SK-MEL-5 (cell line): ENCODE results near the gene PTPN9. TPM values are rescaled to one million over a fixed set of nuclear protein-coding genes. Genes with fewer than 3 reads are reported as not detected.
A peak's percentile ranks its signal among the peaks of the same experiment; 100 is the strongest.
"Not testable (repeated sequence)": the region's sequence is repeated elsewhere in the genome, so short reads cannot be mapped to it uniquely, and the experiment has no call there.

ENCODE experiments used
- DNase-seq: peaks from one replicate; pipeline ENCODE4 v3.0.0-alpha.2; 2016; ENCODE audit warnings: low read depth, low spot score
- in situ Hi-C: cut with HindIII; loops from 2 replicates; pipeline ENCODE4 v1.10.0; 2016; ENCODE audit warnings: low sequenced_read_pairs, high pct_unique_total_duplicates, low pct_unique_long_range_greater_than_20kb
- total RNA-seq: library from RNA; depleted of rRNA; stranded (reverse); fragments of >200 nt; shearing (Covaris generic); gene quantifications from 2 replicates; pipeline ENCODE4 v1.2.3, GENCODE V29; 2014

PTPN9 gene
- total RNA-seq, 1 experiment from 2014 or later = 20.0 TPM

GRCh38 chr15:75544359-75544758 lies 34.8 kb downstream of the PTPN9 start:
- DNase-seq = no peak
- in situ Hi-C loops = no loop called here

GRCh38 chr15:75542949-75543545 lies 36.1 kb downstream of the PTPN9 start:
- DNase-seq, in situ Hi-C loops: not testable (repeated sequence)

GRCh38 chr15:75542386-75542797 lies 36.7 kb downstream of the PTPN9 start:
- in situ Hi-C loops = no loop called here
- DNase-seq = no peak

GRCh38 chr15:75538376-75538775 lies 40.7 kb downstream of the PTPN9 start:
- no peak for DNase-seq
- in situ Hi-C loops = no loop called here

- no peak for DNase-seq
- in situ Hi-C loops = no loop called here
Observed at GRCh38 chr15:75533945-75534344, 45.2 kb downstream of the PTPN9 start.

GRCh38 chr15:75532413-75533250 lies 46.5 kb downstream of the PTPN9 start:
- peak; percentile 67 for DNase-seq
- in situ Hi-C loops = no loop called here

GRCh38 chr15:75531041-75531450 lies 48.1 kb downstream of the PTPN9 start:
- DNase-seq = peak; percentile 56
- in situ Hi-C loops = no loop called here

- in situ Hi-C loops = no loop called here
Observed at GRCh38 chr15:75530169-75530568, 48.9 kb downstream of the PTPN9 start.

GRCh38 chr15:75525756-75526155 lies 53.4 kb downstream of the PTPN9 start:
- DNase-seq, in situ Hi-C loops: not testable (repeated sequence)

More at GRCh38 chr15:75530169-75530568, 48.9 kb downstream of the PTPN9 start:
- DNase-seq = no peak

GRCh38 chr15:75523011-75523410 lies 56.1 kb downstream of the PTPN9 start:
- DNase-seq = no peak
- in situ Hi-C loops = no loop called here

GRCh38 chr15:75517233-75517632 lies 61.9 kb downstream of the PTPN9 start:
- no peak for DNase-seq
- in situ Hi-C loops = no loop called here

GRCh38 chr15:75508840-75509532 lies 70.1 kb downstream of the PTPN9 start:
- in situ Hi-C loops = no loop called here
- DNase-seq = peak; percentile 62

- DNase-seq = no peak
- in situ Hi-C loops = no loop called here
Observed at GRCh38 chr15:75502360-75502759, 76.8 kb downstream of the PTPN9 start.

GRCh38 chr15:75493732-75494131 lies 85.4 kb downstream of the PTPN9 start:
- in situ Hi-C loops = no loop called here
- DNase-seq = no peak

GRCh38 chr15:75483961-75484360 lies 95.2 kb downstream of the PTPN9 start:
- in situ Hi-C loops = no loop called here
- DNase-seq = no peak

GRCh38 chr15:75483556-75483955 lies 95.6 kb downstream of the PTPN9 start:
- in situ Hi-C loops, DNase-seq: not testable (repeated sequence)

- in situ Hi-C loops = no loop called here
- no peak for DNase-seq
Observed at GRCh38 chr15:75483106-75483505, 96.0 kb downstream of the PTPN9 start.

- not testable (repeated sequence) for DNase-seq
Observed at GRCh38 chr15:75480463-75480862, 98.7 kb downstream of the PTPN9 start.

More at GRCh38 chr15:75480463-75480862, 98.7 kb downstream of the PTPN9 start:
- in situ Hi-C loops = not testable (repeated sequence)
